ENCODE data around the gene TRAF7.

The TRAF7 gene

GRCh38 chr16:2223221-2223941 is 67.8 kb downstream of the TRAF7 start, which contains the start of gene E4F1:
Gene E4F1 (plus strand): TSS chr16:2223591. CDS start chr16:2223614, 23 bp downstream.
- peak; percentile 98 for DNase-seq (ENCODE audit: low spot score)

- no peak for DNase-seq (ENCODE audit: low spot score)
These were observed 68.4 kb downstream of the TRAF7 start for GRCh38 chr16:2223942-2224486.

- DNase-seq (ENCODE audit: low spot score) = no peak
These were observed 70.7 kb downstream of the TRAF7 start for GRCh38 chr16:2226245-2226793.

GRCh38 chr16:2226918-2227317 is 71.3 kb downstream of the TRAF7 start:
- DNase-seq (ENCODE audit: low spot score) = no peak
